Stimulated activated CD4-positive, alpha-beta T cell treated with anti-CD3 and anti-CD28 coated beads, TNF-alpha, amount 100 ng/mL, for 48 hours (primary cell): ENCODE results near the gene TMOD1.
A peak's percentile ranks its signal among the peaks of the same experiment; 100 is the strongest.

Experiments used
- DNase-seq, 3 donors: peaks; one replicate each; pipeline ENCODE4 v3.0.0-alpha.2; 2020; ENCODE audit warnings: low read depth in 3 of 3

TMOD1 gene

DNA sequence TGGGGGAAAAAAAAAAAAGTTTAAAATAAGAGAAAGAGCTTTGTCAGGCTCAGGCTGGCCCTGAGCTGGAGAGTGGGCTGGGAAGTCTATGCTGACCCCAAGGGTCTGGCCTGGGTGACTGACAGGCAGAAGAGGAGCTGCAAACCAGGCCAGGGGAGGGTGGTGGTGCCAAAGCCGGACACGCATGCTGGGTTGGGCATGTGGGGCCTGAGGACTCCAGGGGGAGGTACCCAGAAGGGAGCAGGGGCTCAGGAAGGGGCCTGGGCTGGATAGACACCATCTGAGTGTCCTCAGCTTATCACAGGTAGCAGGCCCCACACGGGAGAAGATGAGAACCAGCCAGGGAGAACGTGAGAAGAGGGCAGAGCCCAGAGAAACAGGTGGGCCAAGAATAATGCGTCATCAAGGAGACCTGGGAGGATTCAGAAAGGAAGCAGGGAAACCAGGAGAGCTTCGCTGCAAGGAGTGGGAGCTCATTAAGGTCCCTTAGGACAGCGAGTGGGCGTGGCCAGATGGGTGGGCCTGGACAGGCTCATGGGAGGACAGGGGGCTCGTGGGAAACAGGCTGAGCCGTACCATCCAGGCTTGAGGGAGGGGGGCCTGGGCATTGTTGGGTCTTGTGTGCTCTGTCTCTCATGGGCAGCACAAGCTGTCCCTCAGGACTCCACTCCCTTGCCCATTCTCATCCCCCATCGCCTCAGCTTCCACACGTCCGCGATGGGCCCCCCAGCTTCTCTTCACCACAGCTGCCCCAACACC is 16.0 kb downstream of the TMOD1 start:
- no peak for DNase-seq

DNA sequence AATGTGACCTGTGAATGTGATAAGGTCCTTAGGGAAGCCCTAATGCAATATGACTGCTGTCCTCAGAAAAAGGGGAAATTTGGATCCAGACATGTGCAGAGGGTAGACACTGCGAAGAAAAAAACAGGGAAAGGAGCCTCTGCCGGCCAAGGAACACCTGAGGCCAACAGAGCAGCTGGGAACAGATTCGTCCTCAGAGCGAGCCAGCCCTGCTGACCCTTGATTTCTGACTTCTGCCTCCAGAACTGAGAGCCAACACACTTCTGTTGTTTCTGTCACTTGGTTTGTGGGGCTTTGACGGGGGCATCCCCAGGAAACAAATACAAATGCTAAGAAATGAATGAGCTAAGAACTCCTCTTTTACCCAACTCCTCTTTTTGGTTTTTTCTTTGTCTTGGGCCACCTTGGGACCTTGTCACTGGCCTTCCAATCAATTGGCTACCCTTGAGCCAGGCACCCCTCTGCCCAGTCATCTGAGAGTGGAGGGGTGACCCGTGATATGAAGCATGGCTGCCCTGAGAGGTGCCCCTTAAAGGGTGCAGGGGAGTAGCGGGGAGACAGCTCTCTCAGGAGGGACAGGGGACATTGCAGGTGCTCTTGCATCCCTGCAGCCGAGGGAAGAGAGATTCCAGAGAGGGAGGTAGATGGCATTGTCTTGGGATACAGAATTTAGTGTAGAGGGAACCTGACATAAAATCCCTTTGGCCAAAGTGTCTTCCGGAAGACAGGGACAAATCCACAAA is 16.9 kb downstream of the TMOD1 start:
- no peak for DNase-seq

DNA sequence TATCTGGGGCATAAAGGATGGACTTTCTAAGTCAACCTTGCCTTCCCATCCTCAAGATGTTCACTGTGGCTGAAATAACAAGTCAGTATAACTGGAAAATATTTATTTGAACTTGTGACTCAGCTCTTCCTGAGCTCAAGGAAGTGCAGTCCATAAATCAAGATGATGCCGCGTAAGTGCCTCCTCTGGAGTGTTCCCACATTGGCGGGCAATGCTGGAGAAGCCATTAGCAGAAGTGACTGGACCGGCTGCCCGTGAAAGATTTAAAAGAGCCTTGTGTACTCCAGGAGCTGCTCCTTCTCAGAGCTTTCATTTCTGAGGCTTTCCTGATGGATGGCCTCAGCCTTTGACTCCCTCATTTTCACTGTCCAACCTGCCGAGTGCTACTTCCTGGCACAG is 17.4 kb downstream of the TMOD1 start:
- DNase-seq, result no peak

DNA sequence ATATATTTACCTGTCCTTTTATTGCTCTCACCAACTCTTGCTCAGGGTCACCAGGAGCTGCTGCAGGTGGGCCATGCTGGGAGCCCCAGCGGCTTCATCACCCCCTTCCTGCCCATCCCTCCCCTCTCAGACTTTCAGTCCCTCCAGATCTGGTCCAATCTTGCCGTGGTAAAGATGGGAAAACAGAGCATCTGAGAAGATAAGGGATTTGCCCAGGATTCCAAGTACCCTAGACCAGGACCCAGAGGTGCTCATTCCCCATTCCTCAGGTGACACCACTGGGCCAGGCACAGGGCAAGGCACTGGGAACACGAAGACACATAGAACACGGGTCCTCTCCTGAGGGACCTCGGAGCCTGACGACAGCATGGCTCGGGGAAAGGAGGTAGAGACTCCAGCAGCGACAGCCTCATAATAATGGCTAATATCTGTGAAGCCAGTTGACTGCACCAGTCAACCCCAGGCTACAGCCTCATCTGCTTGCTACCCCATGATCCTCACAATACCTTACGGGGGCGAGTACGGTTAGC is 18.0 kb downstream of the TMOD1 start:
- DNase-seq, result no peak

DNA sequence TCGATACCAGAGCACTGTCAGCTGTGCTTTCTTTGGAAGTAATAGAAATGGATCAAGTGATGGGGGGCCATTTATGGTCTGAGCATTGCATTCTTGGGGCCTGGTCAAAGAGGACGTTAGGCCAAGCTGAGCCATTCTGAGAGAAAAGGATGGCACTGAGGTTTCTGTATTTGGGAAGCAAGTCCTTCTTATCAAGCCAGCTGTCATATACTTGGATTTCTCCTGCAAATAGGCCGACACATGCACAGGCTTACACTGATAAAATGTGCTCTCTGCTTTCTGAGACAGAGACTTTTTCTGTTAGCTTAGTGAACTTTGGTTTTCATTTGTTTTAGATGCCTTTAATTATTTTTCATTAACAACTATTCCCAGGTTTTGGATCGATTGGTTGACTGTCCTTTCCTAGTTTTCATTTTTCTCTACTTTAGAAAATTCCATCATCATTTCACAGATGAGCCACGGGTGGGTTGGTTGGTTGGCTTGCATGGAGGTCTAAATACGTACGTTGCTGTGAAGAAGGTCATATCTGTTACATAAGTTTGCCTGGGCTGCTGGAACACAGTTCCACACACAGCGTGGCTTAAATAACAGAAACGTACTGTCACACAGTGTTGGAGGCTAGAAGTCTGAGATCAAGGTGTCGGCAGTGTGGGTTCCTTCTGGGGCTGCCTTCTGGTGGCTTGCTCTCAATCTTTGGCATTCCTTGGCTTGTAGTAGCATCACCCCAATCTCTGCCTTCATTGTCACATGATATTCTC is 20.3 kb downstream of the TMOD1 start:
- DNase-seq, result no peak

DNA sequence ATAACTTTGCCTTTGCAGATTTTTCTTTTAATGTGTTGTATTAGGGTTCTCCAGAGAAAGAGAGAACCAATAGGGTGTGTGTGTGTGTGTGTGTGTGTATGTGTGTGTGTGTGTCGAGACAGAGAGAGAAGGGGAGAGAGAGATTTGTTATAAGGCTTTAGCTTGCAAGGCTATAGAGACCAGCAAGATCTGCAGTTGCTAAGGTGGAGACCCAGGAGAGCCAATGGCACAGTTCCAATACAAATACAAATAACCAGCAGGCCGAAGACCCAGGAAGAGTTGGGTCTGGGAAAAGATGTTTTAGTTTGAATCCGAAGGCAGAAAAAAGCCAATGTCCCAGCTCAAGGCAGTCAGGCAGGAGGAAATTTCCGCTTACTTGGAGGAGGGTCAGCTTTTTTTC is 23.0 kb downstream of the TMOD1 start:
- DNase-seq, result no peak

DNA sequence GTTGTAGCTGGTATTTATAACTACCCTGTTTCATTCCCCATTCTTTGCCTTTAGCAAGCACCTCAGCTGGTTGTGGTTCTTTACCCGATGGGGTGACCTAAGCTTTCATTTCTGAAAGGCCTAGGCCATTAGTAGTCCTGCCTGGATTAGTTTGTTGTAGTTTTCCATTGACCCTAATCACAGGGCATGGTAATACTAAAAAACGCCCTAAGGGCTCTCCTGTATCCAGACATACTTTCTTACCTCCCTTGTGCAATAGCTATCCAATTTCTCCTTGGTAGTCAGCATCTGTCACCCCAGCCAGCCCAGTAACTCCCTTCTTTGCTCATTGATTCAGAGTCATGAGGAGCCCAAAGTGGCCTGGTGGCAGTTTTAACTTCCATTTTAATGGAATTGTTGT is 24.0 kb downstream of the TMOD1 start:
- no peak for DNase-seq

DNA sequence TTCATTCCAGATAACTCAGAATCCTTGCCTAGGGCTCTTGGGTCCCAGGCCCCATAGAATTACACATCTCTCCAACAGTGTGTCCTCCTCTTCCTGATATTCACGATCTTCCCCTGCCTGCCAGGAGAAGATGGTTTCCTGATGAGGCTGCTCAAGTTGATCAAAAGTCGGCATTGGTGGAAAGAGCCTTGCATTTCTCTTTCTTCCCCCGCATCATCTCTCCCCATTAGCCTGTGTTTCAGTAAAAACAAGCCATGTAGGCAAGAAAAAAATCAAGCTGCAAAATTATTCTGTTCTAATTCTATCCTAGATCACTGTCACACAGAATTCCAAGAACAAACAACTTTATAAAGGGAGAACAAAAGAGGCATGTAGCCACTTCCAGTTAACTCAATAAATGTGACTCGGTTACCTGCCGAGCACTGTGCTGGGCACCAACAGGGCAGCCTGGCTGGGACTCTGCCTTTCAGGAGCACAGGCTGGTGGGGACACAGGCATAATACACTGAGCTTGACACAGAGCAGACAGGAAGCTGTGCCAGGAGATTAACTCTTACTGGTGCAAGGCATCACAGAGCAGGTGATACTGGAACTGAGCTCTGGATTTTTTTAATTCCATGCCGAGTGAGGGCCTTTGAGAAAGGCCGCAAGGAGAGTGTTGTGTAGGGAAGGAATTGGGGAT is 25.6 kb downstream of the TMOD1 start:
- no peak for DNase-seq

DNA sequence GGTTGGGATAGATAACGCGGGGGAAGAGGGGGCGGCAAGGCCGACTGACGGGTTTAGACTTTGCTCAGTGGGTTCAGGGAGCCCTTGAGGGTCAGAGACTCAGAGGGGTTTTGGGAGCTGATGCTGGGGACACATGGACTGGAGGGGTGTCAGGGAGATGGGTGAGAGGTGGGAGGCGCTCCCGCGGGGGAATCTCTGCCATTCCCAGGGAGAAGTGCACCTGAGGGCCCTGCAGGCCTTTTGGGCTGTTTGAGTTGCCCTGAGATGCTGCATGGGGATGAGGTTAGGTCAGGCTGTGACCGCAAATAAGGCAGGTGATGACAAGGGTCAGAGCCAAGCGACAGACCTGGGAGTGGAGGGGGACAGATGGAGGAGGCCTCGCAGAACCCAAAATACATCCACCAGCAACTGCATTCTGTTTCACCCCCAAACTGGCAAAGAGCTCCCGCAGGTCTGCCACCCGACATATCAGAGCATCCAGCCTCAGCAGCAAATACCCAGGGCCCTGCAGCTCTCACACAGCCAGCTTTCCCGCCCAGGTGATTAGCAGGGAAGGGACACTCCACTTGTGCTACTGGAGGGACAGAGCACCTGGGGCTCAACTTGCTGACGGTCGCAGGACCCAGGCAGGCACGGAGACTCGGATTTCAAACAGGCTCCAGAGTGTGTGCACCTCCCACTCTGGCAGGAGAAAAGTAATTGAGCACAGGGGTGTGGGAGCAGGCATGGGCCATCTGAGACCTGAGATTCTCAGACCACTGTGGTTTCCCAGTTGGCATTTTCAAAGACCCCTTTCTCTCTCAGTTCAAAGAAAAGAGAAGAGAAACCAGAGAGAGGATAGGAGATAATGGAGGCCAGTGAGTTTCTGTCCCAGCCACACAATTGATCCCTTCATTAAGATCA is 26.4 kb downstream of the TMOD1 start:
- no peak for DNase-seq

DNA sequence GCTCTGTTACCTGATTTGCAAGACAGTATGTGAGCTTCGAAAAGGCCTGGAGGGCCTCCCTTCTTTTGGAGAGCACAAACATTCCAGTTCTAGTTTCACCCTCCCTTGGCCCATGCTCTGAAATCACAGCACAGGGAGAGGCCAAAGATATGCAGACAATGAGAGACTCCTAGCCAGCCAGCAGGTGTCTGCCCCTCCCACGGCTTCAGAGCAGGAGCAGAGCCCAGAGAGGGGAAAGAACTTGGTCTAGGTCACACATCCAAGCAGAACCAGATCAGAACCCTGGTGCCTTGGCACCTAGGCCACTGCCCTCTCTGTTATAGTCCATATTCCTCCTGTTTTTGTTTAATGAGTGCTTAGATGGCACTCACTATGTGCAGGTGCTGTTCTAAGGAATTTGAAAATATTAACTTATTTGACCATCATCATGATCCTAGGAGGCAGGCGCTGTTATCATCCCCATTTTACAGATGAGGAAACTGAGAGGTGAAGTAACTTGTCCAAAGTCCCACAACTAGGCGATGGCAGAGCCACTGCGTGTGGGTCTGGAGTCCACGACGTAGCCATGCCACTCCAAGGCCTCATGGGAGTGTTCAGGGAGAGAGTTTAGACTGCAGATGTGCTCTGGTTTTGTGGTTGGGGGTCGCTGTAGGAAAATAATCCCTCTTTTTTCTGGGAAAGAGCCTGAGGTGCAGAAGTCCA is 27.2 kb downstream of the TMOD1 start:
- DNase-seq, result no peak

DNA sequence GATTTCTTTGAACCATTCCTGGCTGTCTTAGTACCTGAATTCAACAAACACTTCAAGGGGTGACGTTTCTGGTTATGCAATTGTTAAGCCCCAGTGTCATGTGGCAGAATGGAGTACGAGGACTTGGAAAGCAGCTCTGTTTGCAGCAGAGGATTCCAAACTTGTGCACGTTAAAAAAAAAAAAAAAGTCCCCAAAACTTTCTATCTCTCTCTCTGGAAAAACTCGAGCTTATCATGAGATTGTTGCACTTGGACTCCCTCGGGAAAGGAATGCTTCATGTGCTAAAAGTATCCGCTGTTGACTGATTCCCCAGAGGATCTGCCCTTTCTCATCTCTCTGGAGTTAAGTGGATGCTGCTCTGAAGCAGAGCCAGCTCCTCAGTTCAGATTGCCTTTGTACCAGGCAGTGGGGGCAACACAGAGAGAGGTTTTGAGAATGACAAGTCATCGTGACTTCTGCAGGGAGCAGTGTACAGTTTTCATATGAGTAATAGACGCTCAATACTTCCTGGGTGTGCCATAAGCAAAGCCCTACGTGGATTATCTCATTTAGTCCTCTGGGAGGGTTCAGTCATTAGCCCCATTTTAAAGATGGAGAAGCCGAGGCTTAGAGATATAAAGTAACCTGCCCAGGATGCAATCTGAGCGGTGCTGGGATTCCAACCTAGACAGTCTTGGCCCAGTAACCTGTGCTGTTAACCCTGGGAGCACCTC is 28.1 kb downstream of the TMOD1 start:
- peak in 2 of 3 donors; percentile 5 to 6 for DNase-seq

DNA sequence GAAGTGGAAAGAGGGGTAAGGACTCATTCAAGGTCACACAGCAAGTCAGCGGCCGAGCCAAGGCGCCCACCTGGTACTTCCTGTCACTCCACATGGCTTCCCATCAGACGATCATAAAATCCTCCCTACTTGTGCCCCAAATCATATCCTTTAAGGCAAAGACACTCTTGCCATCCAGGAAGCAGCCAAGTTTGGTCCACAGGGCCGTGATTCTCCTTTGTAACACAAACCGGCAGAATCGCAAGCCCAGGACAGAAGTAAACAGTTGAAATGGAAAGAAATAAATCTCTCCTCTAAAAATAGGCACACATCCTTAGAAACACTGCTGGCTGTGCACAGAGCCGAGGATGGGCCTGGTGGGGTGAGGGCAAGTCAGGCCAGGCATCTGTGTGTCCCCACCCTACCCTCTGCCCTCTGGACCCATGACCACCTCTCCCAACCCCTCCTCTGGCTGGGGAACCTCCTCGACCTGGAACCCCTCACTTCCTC is 30.5 kb downstream of the TMOD1 start:
- DNase-seq, result no peak

DNA sequence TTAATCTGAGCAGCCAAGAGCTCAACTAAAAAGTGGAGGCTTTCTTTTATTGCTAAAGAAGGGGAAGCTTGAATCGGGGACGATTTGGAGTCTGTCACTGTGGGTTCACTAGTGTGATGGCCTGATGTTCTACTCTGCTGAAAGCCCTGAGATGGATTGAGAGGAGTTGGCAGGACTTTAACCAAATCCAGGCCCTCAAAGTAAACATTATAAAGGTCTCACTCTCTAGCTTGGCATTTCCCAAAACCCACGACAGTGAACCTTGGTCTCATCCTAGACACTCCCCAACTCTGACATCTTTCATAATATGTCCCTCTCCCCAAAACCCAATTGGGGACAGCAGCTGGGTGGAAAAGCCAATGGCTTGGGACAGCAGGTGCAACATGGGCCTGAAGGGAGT is 32.7 kb downstream of the TMOD1 start:
- DNase-seq, result no peak

DNA sequence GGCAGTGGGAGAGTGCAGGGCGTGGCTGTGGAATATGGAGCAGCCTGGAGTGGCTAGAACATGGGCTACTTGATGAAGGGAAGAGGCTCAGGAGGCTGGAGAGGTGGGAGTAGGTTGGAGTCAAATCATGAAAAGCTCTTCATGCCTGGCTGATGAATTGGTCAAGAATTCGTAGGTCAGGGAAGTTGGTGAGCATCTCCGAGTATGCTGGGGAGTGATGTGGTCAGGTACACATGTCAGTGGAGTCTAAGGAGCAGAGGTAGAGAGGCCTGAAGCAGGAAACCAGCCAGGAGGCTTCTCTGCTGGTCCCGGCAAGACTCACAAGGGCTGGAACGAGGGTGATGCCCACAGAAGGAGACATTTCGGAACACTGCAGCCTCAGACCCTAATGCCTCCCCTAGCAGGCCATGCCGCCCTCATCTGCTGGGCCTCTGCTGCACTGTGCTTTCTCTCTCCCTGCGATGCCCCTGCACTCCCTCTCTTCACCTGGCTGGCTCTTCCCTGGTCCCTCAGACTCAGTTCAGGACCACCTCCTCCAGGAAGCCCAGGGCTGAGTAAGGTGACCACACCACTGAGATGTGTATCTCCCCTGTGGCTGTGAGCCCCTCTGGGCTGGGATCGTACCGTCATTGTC is 33.6 kb downstream of the TMOD1 start:
- DNase-seq, result no peak

DNA sequence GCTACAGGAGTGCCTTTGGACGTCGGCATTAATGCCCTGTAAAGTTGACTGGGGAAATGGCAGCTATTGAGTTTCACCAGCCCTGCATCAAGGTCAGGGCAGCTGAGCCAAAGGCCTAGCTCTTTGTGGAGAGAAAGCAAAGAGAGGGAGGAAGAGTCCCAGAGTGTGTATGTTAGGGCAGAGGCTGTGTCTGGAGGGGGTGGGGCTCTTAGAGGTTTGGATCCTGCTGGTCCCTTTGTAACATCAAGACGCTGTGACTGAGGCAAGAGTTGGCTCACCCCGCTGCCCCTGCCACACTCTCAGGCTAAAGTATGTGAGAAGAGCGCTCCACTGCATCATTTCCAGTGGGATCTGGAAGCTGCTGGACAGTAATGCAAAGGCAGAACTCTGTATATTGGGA is 34.3 kb downstream of the TMOD1 start:
- DNase-seq, result no peak

DNA sequence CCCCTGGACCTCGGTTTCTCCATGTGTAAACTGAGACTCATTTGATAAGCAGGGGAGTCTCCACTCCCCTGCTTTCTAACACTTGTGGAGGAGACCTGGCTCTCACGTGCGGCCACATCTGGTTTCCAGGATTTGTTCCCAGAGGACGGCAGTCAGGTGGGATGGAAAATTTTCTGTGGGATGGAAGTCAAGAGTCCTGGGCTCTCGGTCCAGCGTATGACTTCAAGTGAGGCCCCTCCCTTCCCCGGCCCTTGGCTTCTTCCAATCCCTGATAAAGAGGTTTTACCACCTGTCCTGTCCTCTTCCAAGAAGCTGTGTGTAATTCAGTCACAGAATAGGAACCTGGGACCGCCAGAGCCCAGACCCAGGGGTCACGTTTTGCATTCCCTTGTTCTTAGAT is 35.0 kb downstream of the TMOD1 start:
- DNase-seq, result no peak

DNA sequence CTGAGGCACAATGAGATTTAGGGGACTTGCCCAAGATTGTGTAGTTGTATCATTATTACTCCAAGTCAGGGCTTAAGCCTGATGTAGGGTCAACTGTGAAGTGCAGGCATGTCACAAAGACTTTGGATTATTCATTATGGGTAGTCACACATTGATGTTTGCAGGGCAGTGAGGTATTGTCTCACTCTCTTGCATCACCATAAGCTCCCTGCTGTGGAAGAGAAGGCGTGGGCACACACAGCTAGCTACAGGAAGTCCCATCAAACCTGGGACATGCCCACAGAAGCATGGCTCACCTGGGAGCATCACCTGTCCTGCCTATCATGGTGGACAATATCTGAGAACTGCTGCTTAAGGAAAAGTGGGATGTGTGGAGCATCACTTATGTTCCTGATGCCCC is 42.1 kb downstream of the TMOD1 start:
- no peak for DNase-seq

DNA sequence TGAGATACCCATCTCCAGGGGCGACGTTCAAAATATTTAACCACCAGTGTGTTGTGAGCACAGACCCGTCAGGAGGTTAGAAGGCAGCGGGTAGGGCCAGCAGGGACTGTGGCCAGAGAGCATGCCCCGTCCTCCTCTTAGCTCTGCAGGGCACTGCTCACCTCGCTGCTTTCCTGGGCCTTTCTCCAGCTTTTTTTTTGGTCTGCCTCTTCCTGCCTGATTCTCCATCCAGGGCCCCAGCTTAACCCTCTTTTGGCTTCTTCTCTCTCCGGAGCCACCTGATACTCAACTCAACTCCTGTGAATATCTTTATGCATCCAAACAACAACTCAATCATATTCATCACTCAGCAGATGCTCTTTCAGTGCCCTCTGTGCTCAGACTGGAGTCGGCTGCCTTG is 44.0 kb downstream of the TMOD1 start:
- no peak for DNase-seq
